ENCODE data around the gene CCDC12. TPM values are rescaled to one million over a fixed set of nuclear protein-coding genes. Genes with fewer than 3 reads are reported as not detected.

CCDC12 gene
- total and polyA plus RNA-seq, 2 of the 13 experiments (the other 11 are each of a cell fraction or from before 2014, with no cell fraction given): 30.1 to 49.5 TPM

GRCh38 chr3:46925585-46925934, 51.0 kb downstream of the CCDC12 start:
- Histone ChIP-seq H3K79me2 (ENCODE audit: insufficient read depth, low read length) (peaks cover 11% of the 10 kb centered on the region), H3K9me3 (ENCODE audit: low read length) (no peaks in the 10 kb centered on the region), H3K27me3 (ENCODE audit: control insufficient read depth in 1 of 2, insufficient read depth in 2 of 2, low read length in 2 of 2) (no peaks in the 10 kb centered on the region), H3K4me2 (ENCODE audit: low read depth, low read length) (no peak overlapping the region), H3K4me3 (replicated peaks in 1 of 3; ENCODE audit: insufficient read depth in 1 of 3, low read depth in 2 of 3, low read length in 3 of 3) (no peak overlapping the region), H3K36me3 (replicated peaks in 1 of 2; ENCODE audit: control insufficient read depth in 1 of 2, insufficient read depth in 2 of 2, low read length in 2 of 2) (peaks cover 49 to 83% of the 10 kb centered on the region in 2 experiments), H3K4me1 (ENCODE audit: insufficient read depth, low read length) (peaks cover 5% of the 10 kb centered on the region), H4K20me1 (ENCODE audit: insufficient read depth, low read length) (peaks cover 19% of the 10 kb centered on the region), H3K9ac (ENCODE audit: insufficient read depth, low read depth, low read length) (no peak overlapping the region), H2AFZ (ENCODE audit: low read length) (no peak overlapping the region), H3K27ac (ENCODE audit: extremely low read length, insufficient read depth, low read length) (no peak overlapping the region)
- POLR2A ChIA-PET: no interaction called here
- DNase-seq (ENCODE audit: low spot score): no peak
- no TSS peak for BruUV-seq (replicated peaks)
- in situ Hi-C loops (cut with HindIII; ENCODE audit: extremely low pct_ligation_motif_present, low pct_unique_long_range_greater_than_20kb): no loop called here
- FAIRE-seq: no peak
- 90% methylated on average over 4 of the region's 5 CpGs for WGBS (ENCODE audit: low lambda C conversion rate)
- intact Hi-C loops (cut with micrococcal nuclease; ENCODE audit: unreplicated experiment): loop anchor here (10.0 kb wide), 1 partner anchor 49 kb away; the partner anchor contains the start of genes CCDC12 and NBEAL2
- no peak for TF ChIP-seq GLI4 (CRISPR knock-in tag; IDR thresholded peaks at IDR 0.05; ENCODE audit: borderline replicate concordance)
- TF ChIP-seq WIZ (CRISPR knock-in tag; IDR thresholded peaks at IDR 0.05): no peak
- TF ChIP-seq RBM22 (optimal IDR thresholded peaks at IDR 0.05; ENCODE audit: low read length): peak; percentile 71
- no peak for TF ChIP-seq FOXK2 (IDR thresholded peaks at IDR 0.05)
- TF ChIP-seq ETV6 (CRISPR knock-in tag; conservative IDR thresholded peaks at IDR 0.05): no peak
- no peak for TF ChIP-seq RXRB (CRISPR knock-in tag; IDR thresholded peaks at IDR 0.05; ENCODE audit: borderline replicate concordance)
- CTCF ChIA-PET (ENCODE audit: low intra/inter-chr PET ratio, low total read pairs): no interaction called here
- no peak for ATAC-seq

GRCh38 chr3:46924921-46925584, 51.5 kb downstream of the CCDC12 start:
- FAIRE-seq (no peak), ATAC-seq (no peak), DNase-seq (ENCODE audit: low spot score) (no peak)
- no peaks in the 10 kb centered on the region for H3K27me3 ChIP-seq (ENCODE audit: control insufficient read depth in 1 of 2, insufficient read depth in 2 of 2, low read length in 2 of 2)
- CTCF ChIA-PET (ENCODE audit: low intra/inter-chr PET ratio, low total read pairs): no interaction called here
- H3K4me1 ChIP-seq (ENCODE audit: insufficient read depth, low read length): 0 out of 2 replicates have a peak, but pooled peaks cover under 1% of the 10 kb centered on the region
- intact Hi-C loops (cut with micrococcal nuclease; ENCODE audit: unreplicated experiment) (loop anchor here (10.0 kb wide), 1 partner anchor 50 kb away; the partner anchor contains the start of genes CCDC12 and NBEAL2), in situ Hi-C loops (cut with HindIII; ENCODE audit: extremely low pct_ligation_motif_present, low pct_unique_long_range_greater_than_20kb) (no loop called here)
- no TSS peak for BruUV-seq (replicated peaks)
- TF ChIP-seq ZNF556 (CRISPR knock-in tag; IDR thresholded peaks at IDR 0.05; ENCODE audit: borderline replicate concordance): no peak
- no peak for TF ChIP-seq CAMTA2 (CRISPR knock-in tag; IDR thresholded peaks at IDR 0.05; ENCODE audit: borderline replicate concordance)
- TF ChIP-seq AGO2 (optimal IDR thresholded peaks at IDR 0.05; ENCODE audit: low read depth, low read length): peak; percentile 36
- H3K36me3 ChIP-seq (replicated peaks in 1 of 2; ENCODE audit: control insufficient read depth in 1 of 2, insufficient read depth in 2 of 2, low read length in 2 of 2): peaks cover 49 to 86% of the 10 kb centered on the region in 2 experiments
- H3K4me3 ChIP-seq (replicated peaks in 1 of 3; ENCODE audit: insufficient read depth in 1 of 3, low read depth in 2 of 3, low read length in 3 of 3): no peak overlapping the region
- peaks cover 14% of the 10 kb centered on the region for H4K20me1 ChIP-seq (ENCODE audit: insufficient read depth, low read length)
- no peak overlapping the region for H3K27ac ChIP-seq (ENCODE audit: extremely low read length, insufficient read depth, low read length)
- POLR2A ChIA-PET: interaction anchor here (1.4 kb wide), 1 partner anchor 57 kb away, joined by 3 read pairs; no protein-coding TSS in a partner anchor
- no peak overlapping the region for H3K9ac ChIP-seq (ENCODE audit: insufficient read depth, low read depth, low read length)
- no peaks in the 10 kb centered on the region for H3K9me3 ChIP-seq (ENCODE audit: low read length)
- WGBS (ENCODE audit: low lambda C conversion rate): 98% methylated on average over 4 of the region's 10 CpGs
- peaks cover 8% of the 10 kb centered on the region for H3K79me2 ChIP-seq (ENCODE audit: insufficient read depth, low read length)
- H3K4me2 ChIP-seq (ENCODE audit: low read depth, low read length): no peak overlapping the region
- no peak overlapping the region for H2AFZ ChIP-seq (ENCODE audit: low read length)
